Upper lobe of left lung (tissue), 6 donors: Measurements from ENCODE around the gene RPL37. TPM values are rescaled to one million over a fixed set of nuclear protein-coding genes. Genes with fewer than 3 reads are reported as not detected.
A peak's percentile ranks its signal among the peaks of the same experiment; 100 is the strongest.

Experiments
- ATAC-seq, 2 donors: fragments of 200-7000 bp; cut with Tn5 transposase; one replicate each; pipeline ENCODE4 v1.9.1; 2022; ENCODE audit warnings: mild to moderate bottlenecking in 2 of 2, moderate library complexity in 2 of 2; ENCODE audit not compliant: low FRiP score in 2 of 2
- DNase-seq, 2 donors: peaks; one replicate each; pipeline ENCODE4 v3.0.0-alpha.2; 2019 to 2020
- H3K27ac ChIP-seq, 4 donors: fragments of 200-600 bp; sonication (generic); one replicate each; pipeline ENCODE4 v1.5.1; 2016 to 2019
- H3K27me3 ChIP-seq, 4 donors: fragments of 200-600 bp; sonication (generic); one replicate each; pipeline ENCODE4 v1.5.1; 2017 to 2019
- H3K36me3 ChIP-seq, 4 donors: fragments of 200-600 bp; sonication (generic); one replicate each; pipeline ENCODE4 v1.5.1; 2016 to 2019
- H3K4me1 ChIP-seq, 4 donors: fragments of 200-600 bp; sonication (generic); one replicate each; pipeline ENCODE4 v1.5.1; 2018 to 2019
- H3K4me3 ChIP-seq, 4 donors: fragments of 200-600 bp; sonication (generic); one replicate each; pipeline ENCODE4 v1.5.1; 2017 to 2019; ENCODE audit warnings: mild to moderate bottlenecking in 2 of 4, moderate library complexity in 1 of 4
- H3K9me3 ChIP-seq, 4 donors: fragments of 200-600 bp; sonication (generic); one replicate each; pipeline ENCODE4 v1.5.1; 2018 to 2019
- CTCF ChIP-seq, 6 experiments: fragments of 450-650 bp in 4 of 6; fragments of 200-600 bp in 2 of 6; sonication (generic) in 2 of 6; IDR thresholded peaks; one replicate each; pipeline ENCODE4 v1.5.1; 2016 to 2019; ENCODE audit warnings: antibody characterized with exemption in 6 of 6
- EP300 ChIP-seq, 4 donors: sonication (generic); formaldehyde crosslinking; IDR thresholded peaks; one replicate each; pipeline ENCODE4 v1.5.1; 2017; ENCODE audit warnings: antibody characterized with exemption in 4 of 4, control low read depth in 2 of 4
- POLR2A ChIP-seq, 4 donors: fragments of 450-650 bp; IDR thresholded peaks; one replicate each; pipeline ENCODE4 v1.5.1; 2016 to 2017; ENCODE audit warnings: antibody characterized with exemption in 4 of 4, mild to moderate bottlenecking in 2 of 4
- POLR2AphosphoS5 ChIP-seq, 2 donors: sonication (generic); formaldehyde crosslinking; IDR thresholded peaks; one replicate each; pipeline ENCODE4 v1.5.1; 2017; ENCODE audit warnings: antibody characterized with exemption in 2 of 2
- WGBS, 2 donors: methylation state at CpG; one replicate each; pipeline ENCODE4 v1.1.5; 2017 to 2018; 5-methylcytosine and 5-hydroxymethylcytosine counted together
- total RNA-seq, 6 donors: library from RNA; depleted of rRNA in 4 of 6; stranded (reverse); fragments of >200 nt in 4 of 6; gene quantifications; one replicate each; pipeline versions ENCODE4 v1.1.0 to v1.2.1, GENCODE V29; 2016 to 2021
- donor health status: DM: no; HTN: no; CAD: no; lungs with moderate emphysema.
- donor health status: DM: no; HTN: yes; CAD: no; lungs with severe emphysema.

The RPL37 gene
- total RNA-seq, 6 donors from 2014 or later = 115 to 977 (median 185) TPM

- Histone ChIP-seq H3K27ac (no peak overlapping the region), H3K36me3 (no peaks in the 10 kb centered on the region), H3K9me3 (no peaks in the 10 kb centered on the region), H3K4me3 (no peak overlapping the region), H3K4me1 (no peaks in the 10 kb centered on the region), H3K27me3 (no peaks in the 10 kb centered on the region)
- DNase-seq (no peak), ATAC-seq (no peak)
- 0 to 91% methylated on average over 1 of the region's 1 CpG for WGBS, 2 donors
- TF ChIP-seq EP300 (IDR thresholded peaks at IDR 0.05) (no peak), POLR2A (IDR thresholded peaks at IDR 0.05) (no peak), CTCF (IDR thresholded peaks at IDR 0.05) (no peak), POLR2AphosphoS5 (IDR thresholded peaks at IDR 0.05) (no peak)
These were observed 22.9 kb downstream of the RPL37 start for GRCh38 chr5:40812125-40812524.

- DNase-seq (no peak), ATAC-seq (no peak)
- peaks cover under 1 to 12% (median 9%) of the 10 kb centered on the region in 4 donors for H3K4me1 ChIP-seq
- no peaks in the 10 kb centered on the region for H3K27me3 ChIP-seq
- H3K4me3 ChIP-seq = no peak overlapping the region
- H3K27ac ChIP-seq = no peak overlapping the region
- TF ChIP-seq POLR2A (IDR thresholded peaks at IDR 0.05) (no peak), EP300 (IDR thresholded peaks at IDR 0.05) (no peak), CTCF (IDR thresholded peaks at IDR 0.05) (no peak), POLR2AphosphoS5 (IDR thresholded peaks at IDR 0.05) (no peak)
- 75 to 83% methylated on average over 8 of the region's 8 CpGs for WGBS, 2 donors
- H3K36me3 ChIP-seq = no peaks in the 10 kb centered on the region
- H3K9me3 ChIP-seq = no peaks in the 10 kb centered on the region
These were observed 33.1 kb downstream of the RPL37 start for GRCh38 chr5:40801771-40802562.

- no peak for ATAC-seq
- Histone ChIP-seq H3K27ac (no peak overlapping the region), H3K9me3 (no peaks in the 10 kb centered on the region), H3K36me3 (no peaks in the 10 kb centered on the region), H3K27me3 (no peaks in the 10 kb centered on the region), H3K4me3 (no peak overlapping the region), H3K4me1 (peaks cover 16 to 31% (median 26%) of the 10 kb centered on the region in 4 donors)
- no peak for TF ChIP-seq CTCF (IDR thresholded peaks at IDR 0.05)
- TF ChIP-seq POLR2A (IDR thresholded peaks at IDR 0.05) = no peak
- no peak for TF ChIP-seq EP300 (IDR thresholded peaks at IDR 0.05)
- 0 to 63% methylated on average over 1 of the region's 1 CpG for WGBS, 2 donors
- no peak for DNase-seq
These were observed 35.8 kb downstream of the RPL37 start for GRCh38 chr5:40799258-40799657.

GRCh38 chr5:40798801-40799210 lies 36.2 kb downstream of the RPL37 start:
- 3 to 6% methylated on average over 7 of the region's 7 CpGs for WGBS, 2 donors
- no peak for DNase-seq

More at GRCh38 chr5:40798801-40799210, 36.2 kb downstream of the RPL37 start:
- Histone ChIP-seq H3K27me3 (no peaks in the 10 kb centered on the region), H3K27ac (peak overlapping the region; percentile 88 to 98 (median 95)), H3K36me3 (no peaks in the 10 kb centered on the region), H3K9me3 (no peaks in the 10 kb centered on the region), H3K4me1 (peaks cover 16 to 31% (median 28%) of the 10 kb centered on the region in 4 donors), H3K4me3 (peak overlapping the region; percentile 45 to 98 (median 84))
- peak in 1 of 2 donors; percentile 64 for ATAC-seq
- no peak for TF ChIP-seq POLR2A (IDR thresholded peaks at IDR 0.05)
- no peak for TF ChIP-seq CTCF (IDR thresholded peaks at IDR 0.05)
- no peak for TF ChIP-seq EP300 (IDR thresholded peaks at IDR 0.05)
- no peak for TF ChIP-seq POLR2AphosphoS5 (IDR thresholded peaks at IDR 0.05)
